Measurements from ENCODE around the gene UBL4B. TPM values are rescaled to one million over a fixed set of nuclear protein-coding genes. Genes with fewer than 3 reads are reported as not detected.

The UBL4B gene
- total RNA-seq, 2 donors from 2014 or later: not detected

- TF ChIP-seq CTCF (IDR thresholded peaks at IDR 0.05): no peak
- Histone ChIP-seq H3K36me3 (no peaks in the 10 kb centered on the region), H3K27ac (peak overlapping the region in 1 of 2 donors; percentile 71), H3K9me3 (no peaks in the 10 kb centered on the region), H3K4me1 (ENCODE audit: control insufficient read depth in 1 of 2, low read depth in 2 of 2) (peaks cover 0 to 11% of the 10 kb centered on the region in 2 donors), H3K4me3 (no peak overlapping the region), H3K27me3 (replicated peaks; ENCODE audit: insufficient read depth) (no peaks in the 10 kb centered on the region)
- DNase-seq (ENCODE audit: low spot score): no peak
- ATAC-seq (ENCODE audit: insufficient number of reproducible peaks, low FRiP score, low read depth): no peak
Observed at GRCh38 chr1:110085671-110086070, 26.6 kb upstream of the UBL4B start.

GRCh38 chr1:110086961-110087360 lies 25.3 kb upstream of the UBL4B start:
- no peak overlapping the region for H3K27ac ChIP-seq
- H3K36me3 ChIP-seq: no peaks in the 10 kb centered on the region
- DNase-seq (ENCODE audit: low spot score): no peak
- no peak overlapping the region for H3K4me3 ChIP-seq
- H3K4me1 ChIP-seq (ENCODE audit: control insufficient read depth in 1 of 2, low read depth in 2 of 2): peaks cover 0 to 11% of the 10 kb centered on the region in 2 donors
- H3K9me3 ChIP-seq: no peaks in the 10 kb centered on the region
- H3K27me3 ChIP-seq (replicated peaks; ENCODE audit: insufficient read depth): no peaks in the 10 kb centered on the region
- no peak for ATAC-seq (ENCODE audit: insufficient number of reproducible peaks, low FRiP score, low read depth)
- no peak for TF ChIP-seq CTCF (IDR thresholded peaks at IDR 0.05)

GRCh38 chr1:110087812-110088738 lies 24.2 kb upstream of the UBL4B start:
- ATAC-seq (ENCODE audit: insufficient number of reproducible peaks, low FRiP score, low read depth): no peak
- H3K9me3 ChIP-seq: no peaks in the 10 kb centered on the region
- H3K27me3 ChIP-seq (replicated peaks; ENCODE audit: insufficient read depth): no peaks in the 10 kb centered on the region
- H3K27ac ChIP-seq: no peak overlapping the region
- peaks cover 0 to 11% of the 10 kb centered on the region in 2 donors for H3K4me1 ChIP-seq (ENCODE audit: control insufficient read depth in 1 of 2, low read depth in 2 of 2)
- H3K4me3 ChIP-seq: no peak overlapping the region
- TF ChIP-seq CTCF (IDR thresholded peaks at IDR 0.05): peak; percentile 77
- no peak for DNase-seq (ENCODE audit: low spot score)
- no peaks in the 10 kb centered on the region for H3K36me3 ChIP-seq

- H3K9me3 ChIP-seq: no peaks in the 10 kb centered on the region
- no peaks in the 10 kb centered on the region for H3K36me3 ChIP-seq
- no peaks in the 10 kb centered on the region for H3K27me3 ChIP-seq (replicated peaks; ENCODE audit: insufficient read depth)
- H3K4me3 ChIP-seq: no peak overlapping the region
- no peak for TF ChIP-seq CTCF (IDR thresholded peaks at IDR 0.05)
- DNase-seq (ENCODE audit: low spot score) (no peak), ATAC-seq (ENCODE audit: insufficient number of reproducible peaks, low FRiP score, low read depth) (no peak)
- H3K4me1 ChIP-seq (ENCODE audit: control insufficient read depth in 1 of 2, low read depth in 2 of 2): peaks cover 0 to 5% of the 10 kb centered on the region in 2 donors
- no peak overlapping the region for H3K27ac ChIP-seq
Observed at GRCh38 chr1:110088739-110089316, 23.4 kb upstream of the UBL4B start.

GRCh38 chr1:110089561-110090275 lies 22.5 kb upstream of the UBL4B start:
- Histone ChIP-seq H3K36me3 (no peaks in the 10 kb centered on the region), H3K9me3 (no peaks in the 10 kb centered on the region), H3K4me1 (ENCODE audit: control insufficient read depth in 1 of 2, low read depth in 2 of 2) (no peaks in the 10 kb centered on the region), H3K27ac (no peak overlapping the region), H3K27me3 (replicated peaks; ENCODE audit: insufficient read depth) (no peaks in the 10 kb centered on the region), H3K4me3 (no peak overlapping the region)
- DNase-seq (ENCODE audit: low spot score): no peak
- no peak for TF ChIP-seq CTCF (IDR thresholded peaks at IDR 0.05)
- no peak for ATAC-seq (ENCODE audit: insufficient number of reproducible peaks, low FRiP score, low read depth)
